Measurements from ENCODE around the gene NACC2.

DNA sequence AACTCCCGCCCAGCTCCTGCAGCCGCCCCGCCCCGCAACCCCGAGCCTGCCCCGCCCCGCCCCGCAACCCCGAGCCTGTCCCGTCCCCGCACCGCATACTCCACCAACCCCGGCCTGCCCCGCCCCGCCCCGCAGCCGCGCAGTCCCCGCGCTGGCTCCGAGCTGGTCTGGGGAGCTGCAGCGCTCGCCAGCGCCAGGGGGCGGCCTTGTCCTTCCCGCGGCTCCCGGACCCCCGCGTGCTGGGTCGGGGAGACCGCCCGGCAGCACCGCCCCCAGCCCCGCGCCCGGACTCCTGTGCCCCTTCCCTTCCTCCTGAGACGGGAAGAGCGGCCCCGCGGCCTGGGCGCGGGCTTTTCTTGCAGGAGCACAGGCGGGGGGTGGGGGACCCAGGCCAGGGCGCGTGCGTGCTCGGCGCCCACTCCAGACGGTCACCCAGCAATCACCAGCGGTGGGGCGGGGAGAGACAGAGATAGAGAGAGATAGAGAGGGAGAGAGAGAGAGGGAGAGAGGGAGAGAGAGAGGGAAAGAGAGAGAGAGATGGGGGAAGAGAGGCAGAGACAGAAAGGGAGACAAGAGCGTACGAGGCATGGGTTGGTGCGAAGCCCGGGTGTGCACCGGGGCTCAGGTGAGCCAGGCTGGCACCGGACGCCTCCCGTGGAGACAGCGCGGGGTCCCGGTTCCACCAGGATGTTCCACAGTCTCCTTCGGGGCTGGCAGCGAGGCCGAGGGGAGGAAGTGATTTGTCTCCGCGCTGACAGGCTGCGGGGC is 38.3 kb upstream of the NACC2 start:
- TF ChIP-seq, protein P1, sequence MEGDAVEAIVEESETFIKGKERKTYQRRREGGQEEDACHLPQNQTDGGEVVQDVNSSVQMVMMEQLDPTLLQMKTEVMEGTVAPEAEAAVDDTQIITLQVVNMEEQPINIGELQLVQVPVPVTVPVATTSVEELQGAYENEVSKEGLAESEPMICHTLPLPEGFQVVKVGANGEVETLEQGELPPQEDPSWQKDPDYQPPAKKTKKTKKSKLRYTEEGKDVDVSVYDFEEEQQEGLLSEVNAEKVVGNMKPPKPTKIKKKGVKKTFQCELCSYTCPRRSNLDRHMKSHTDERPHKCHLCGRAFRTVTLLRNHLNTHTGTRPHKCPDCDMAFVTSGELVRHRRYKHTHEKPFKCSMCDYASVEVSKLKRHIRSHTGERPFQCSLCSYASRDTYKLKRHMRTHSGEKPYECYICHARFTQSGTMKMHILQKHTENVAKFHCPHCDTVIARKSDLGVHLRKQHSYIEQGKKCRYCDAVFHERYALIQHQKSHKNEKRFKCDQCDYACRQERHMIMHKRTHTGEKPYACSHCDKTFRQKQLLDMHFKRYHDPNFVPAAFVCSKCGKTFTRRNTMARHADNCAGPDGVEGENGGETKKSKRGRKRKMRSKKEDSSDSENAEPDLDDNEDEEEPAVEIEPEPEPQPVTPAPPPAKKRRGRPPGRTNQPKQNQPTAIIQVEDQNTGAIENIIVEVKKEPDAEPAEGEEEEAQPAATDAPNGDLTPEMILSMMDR (IDR thresholded peaks at IDR 0.05) = peak; percentile 51
- peak; percentile 55 for TF ChIP-seq EZH2 (IDR thresholded peaks at IDR 0.05; ENCODE audit: borderline replicate concordance, insufficient read depth, low read depth, low read length, poor library complexity, severe bottlenecking)
